Hepatocyte (in vitro differentiated cells): Measurements from ENCODE around the gene RIC1. TPM values are rescaled to one million over a fixed set of nuclear protein-coding genes. Genes with fewer than 3 reads are reported as not detected.
"Not testable (repeated sequence)": the region's sequence is repeated elsewhere in the genome, so short reads cannot be mapped to it uniquely, and the experiment has no call there.

Experiments used
- DNase-seq: peaks from one replicate; pipeline ENCODE4 v3.0.0-alpha.2; 2016; ENCODE audit warnings: low spot score
- H2AFZ ChIP-seq: fragments of 200-600 bp; sonication (generic); 2 replicates; pipeline ENCODE4 v1.6.0; 2016; ENCODE audit warnings: antibody characterized with exemption, mild to moderate bottlenecking
- H3K27ac ChIP-seq: fragments of 200-600 bp; sonication (generic); 2 replicates; pipeline ENCODE4 v1.5.1; 2016; ENCODE audit warnings: mild to moderate bottlenecking
- H3K27me3 ChIP-seq: fragments of 200-600 bp; sonication (generic); 2 replicates; pipeline ENCODE4 v1.6.1; 2016
- H3K36me3 ChIP-seq: fragments of 200-600 bp; sonication (generic); replicated peaks from 2 replicates; pipeline ENCODE4 v1.5.1; 2016; ENCODE audit warnings: low read depth; ENCODE audit not compliant: insufficient read depth
- H3K4me1 ChIP-seq: fragments of 200-600 bp; sonication (generic); 2 replicates; pipeline ENCODE4 v1.5.1; 2016; ENCODE audit warnings: mild to moderate bottlenecking, moderate library complexity; ENCODE audit not compliant: insufficient read depth
- H3K4me2 ChIP-seq: fragments of 200-600 bp; sonication (generic); 2 replicates; pipeline ENCODE4 v1.6.0; 2016
- H3K4me3 ChIP-seq: fragments of 200-600 bp; sonication (generic); 2 replicates; pipeline ENCODE4 v1.5.1; 2016; ENCODE audit warnings: mild to moderate bottlenecking
- H3K79me2 ChIP-seq: fragments of 200-600 bp; sonication (generic); 2 replicates; pipeline ENCODE4 v1.6.0; 2017; ENCODE audit warnings: mild to moderate bottlenecking
- H3K9me2 ChIP-seq: fragments of 200-600 bp; sonication (generic); replicated peaks from 2 replicates; pipeline ENCODE4 v1.6.0; 2017; ENCODE audit warnings: mild to moderate bottlenecking; ENCODE audit not compliant: insufficient read depth
- H3K9me3 ChIP-seq: fragments of 200-600 bp; sonication (generic); 2 replicates; pipeline ENCODE4 v1.5.1; 2016; ENCODE audit warnings: low read depth, mild to moderate bottlenecking
- H4K20me1 ChIP-seq: fragments of 200-600 bp; sonication (generic); 2 replicates; pipeline ENCODE4 v1.6.0; 2016; ENCODE audit warnings: mild to moderate bottlenecking; ENCODE audit not compliant: insufficient read depth, poor library complexity, severe bottlenecking
- CTCF ChIP-seq: fragments of 200-600 bp; sonication (generic); IDR thresholded peaks from 2 replicates; pipeline ENCODE4 v1.5.1; 2016; ENCODE audit warnings: antibody characterized with exemption, mild to moderate bottlenecking; ENCODE audit not compliant: poor library complexity
- EZH2 ChIP-seq: fragments of 200-600 bp; sonication (generic); IDR thresholded peaks from 2 replicates; pipeline ENCODE4 v1.6.1; 2016; ENCODE audit warnings: antibody characterized with exemption, mild to moderate bottlenecking, borderline replicate concordance
- EZH2phosphoT487 ChIP-seq: fragments of 200-600 bp; sonication (generic); IDR thresholded peaks from one replicate; pipeline ENCODE4 v1.6.1; 2018; ENCODE audit warnings: antibody characterized with exemption, mild to moderate bottlenecking, low read depth, moderate library complexity; ENCODE audit not compliant: unreplicated experiment, severe bottlenecking
- WGBS: methylation state at CpG from one replicate; pipeline ENCODE4 v1.1.6; 2016; ENCODE audit warnings: low lambda C conversion rate; ENCODE audit errors: missing lambda C conversion rate; 5-methylcytosine and 5-hydroxymethylcytosine counted together
- polyA plus RNA-seq: library from polyadenylated mRNA; unstranded; fragments of >200 nt; fragmentation: Nextera tagmentation; extraction: Ambion mirVana; gene quantifications from 2 replicates; pipeline ENCODE4 v1.2.1, GENCODE V29; 2016
- total RNA-seq: library from RNA; depleted of rRNA; stranded (reverse); fragments of >200 nt; gene quantifications from 2 replicates; pipeline ENCODE4 v1.2.3, GENCODE V29; 2014

RIC1 gene, protein sequence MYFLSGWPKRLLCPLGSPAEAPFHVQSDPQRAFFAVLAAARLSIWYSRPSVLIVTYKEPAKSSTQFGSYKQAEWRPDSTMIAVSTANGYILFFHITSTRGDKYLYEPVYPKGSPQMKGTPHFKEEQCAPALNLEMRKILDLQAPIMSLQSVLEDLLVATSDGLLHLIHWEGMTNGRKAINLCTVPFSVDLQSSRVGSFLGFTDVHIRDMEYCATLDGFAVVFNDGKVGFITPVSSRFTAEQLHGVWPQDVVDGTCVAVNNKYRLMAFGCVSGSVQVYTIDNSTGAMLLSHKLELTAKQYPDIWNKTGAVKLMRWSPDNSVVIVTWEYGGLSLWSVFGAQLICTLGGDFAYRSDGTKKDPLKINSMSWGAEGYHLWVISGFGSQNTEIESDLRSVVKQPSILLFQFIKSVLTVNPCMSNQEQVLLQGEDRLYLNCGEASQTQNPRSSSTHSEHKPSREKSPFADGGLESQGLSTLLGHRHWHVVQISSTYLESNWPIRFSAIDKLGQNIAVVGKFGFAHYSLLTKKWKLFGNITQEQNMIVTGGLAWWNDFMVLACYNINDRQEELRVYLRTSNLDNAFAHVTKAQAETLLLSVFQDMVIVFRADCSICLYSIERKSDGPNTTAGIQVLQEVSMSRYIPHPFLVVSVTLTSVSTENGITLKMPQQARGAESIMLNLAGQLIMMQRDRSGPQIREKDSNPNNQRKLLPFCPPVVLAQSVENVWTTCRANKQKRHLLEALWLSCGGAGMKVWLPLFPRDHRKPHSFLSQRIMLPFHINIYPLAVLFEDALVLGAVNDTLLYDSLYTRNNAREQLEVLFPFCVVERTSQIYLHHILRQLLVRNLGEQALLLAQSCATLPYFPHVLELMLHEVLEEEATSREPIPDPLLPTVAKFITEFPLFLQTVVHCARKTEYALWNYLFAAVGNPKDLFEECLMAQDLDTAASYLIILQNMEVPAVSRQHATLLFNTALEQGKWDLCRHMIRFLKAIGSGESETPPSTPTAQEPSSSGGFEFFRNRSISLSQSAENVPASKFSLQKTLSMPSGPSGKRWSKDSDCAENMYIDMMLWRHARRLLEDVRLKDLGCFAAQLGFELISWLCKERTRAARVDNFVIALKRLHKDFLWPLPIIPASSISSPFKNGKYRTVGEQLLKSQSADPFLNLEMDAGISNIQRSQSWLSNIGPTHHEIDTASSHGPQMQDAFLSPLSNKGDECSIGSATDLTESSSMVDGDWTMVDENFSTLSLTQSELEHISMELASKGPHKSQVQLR (N-terminal part only)
- total RNA-seq, result 34.9 and 45.6 TPM in 2 replicates
- 9.5 and 11.2 TPM in 2 replicates for polyA plus RNA-seq

- Histone ChIP-seq H3K4me2 (peak within 1 kb of the TSS; percentile 83), H3K27ac (peak within 1 kb of the TSS; percentile 92), H3K27me3 (no peaks in the 10 kb centered on the region), H3K9me2 (no peaks in the 10 kb centered on the region), H4K20me1 (peaks cover 18% of the 10 kb centered on the region), H3K4me1 (peaks cover 25% of the 10 kb centered on the region), H3K4me3 (peak within 1 kb of the TSS; percentile 96), H2AFZ (peak within 1 kb of the TSS; percentile 84), H3K9me3 (no peaks in the 10 kb centered on the region), H3K79me2 (peaks cover 78% of the 10 kb centered on the region), H3K36me3 (no peaks in the 10 kb centered on the region)
- WGBS, result 1% methylated on average over 46 of the region's 84 CpGs
- TF ChIP-seq EZH2 (no peak), EZH2phosphoT487 (no peak), CTCF (no peak)
- peak; percentile 97 for DNase-seq
These were observed at the start of gene RIC1 for GRCh38 chr9:5628530-5629311. Gene RIC1 (plus strand): TSS chr9:5629107. CDS start chr9:5629310, 203 bp downstream.

DNA sequence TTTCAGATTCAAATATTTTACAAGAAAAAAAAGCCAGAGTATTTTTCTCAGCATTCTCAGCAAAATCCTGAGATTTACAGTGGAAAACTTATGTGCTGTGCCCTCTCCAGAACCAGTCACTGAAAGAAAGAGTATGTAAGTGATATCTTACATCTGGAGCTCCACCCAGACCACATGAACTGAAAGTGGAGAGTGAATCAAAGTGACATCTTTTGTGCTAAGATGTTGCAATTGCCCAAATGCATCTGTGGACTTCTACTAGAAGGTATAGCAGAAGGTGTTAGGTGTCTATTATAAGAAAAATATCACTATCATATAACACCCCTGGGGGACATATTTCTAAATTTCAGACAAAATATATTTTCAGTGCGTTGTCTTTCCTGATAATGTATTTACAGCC lies 49.0 kb upstream of the RIC1 start:
- Histone ChIP-seq H3K27ac (no peak overlapping the region), H3K27me3 (no peaks in the 10 kb centered on the region), H3K79me2 (no peaks in the 10 kb centered on the region), H3K9me2 (no peaks in the 10 kb centered on the region), H2AFZ (no peak overlapping the region), H3K4me2 (no peak overlapping the region), H3K4me3 (no peak overlapping the region), H4K20me1 (no peaks in the 10 kb centered on the region), H3K4me1 (no peaks in the 10 kb centered on the region), H3K36me3 (no peaks in the 10 kb centered on the region), H3K9me3 (no peaks in the 10 kb centered on the region)
- TF ChIP-seq CTCF (no peak), EZH2 (no peak), EZH2phosphoT487 (no peak)
- DNase-seq, result no peak
- 95% methylated on average over 1 of the region's 1 CpG for WGBS

- 90% methylated on average over 3 of the region's 3 CpGs for WGBS
- Histone ChIP-seq H3K4me2 (no peak overlapping the region), H3K36me3 (no peaks in the 10 kb centered on the region), H3K27me3 (no peaks in the 10 kb centered on the region), H3K27ac (no peak overlapping the region), H3K4me1 (no peaks in the 10 kb centered on the region), H2AFZ (no peak overlapping the region), H3K9me3 (no peaks in the 10 kb centered on the region), H3K4me3 (no peak overlapping the region), H4K20me1 (no peaks in the 10 kb centered on the region), H3K9me2 (no peaks in the 10 kb centered on the region), H3K79me2 (no peaks in the 10 kb centered on the region)
- no peak for DNase-seq
- TF ChIP-seq CTCF (no peak), EZH2 (no peak), EZH2phosphoT487 (no peak)
These were observed 48.3 kb upstream of the RIC1 start for GRCh38 chr9:5580650-5581049.

DNA sequence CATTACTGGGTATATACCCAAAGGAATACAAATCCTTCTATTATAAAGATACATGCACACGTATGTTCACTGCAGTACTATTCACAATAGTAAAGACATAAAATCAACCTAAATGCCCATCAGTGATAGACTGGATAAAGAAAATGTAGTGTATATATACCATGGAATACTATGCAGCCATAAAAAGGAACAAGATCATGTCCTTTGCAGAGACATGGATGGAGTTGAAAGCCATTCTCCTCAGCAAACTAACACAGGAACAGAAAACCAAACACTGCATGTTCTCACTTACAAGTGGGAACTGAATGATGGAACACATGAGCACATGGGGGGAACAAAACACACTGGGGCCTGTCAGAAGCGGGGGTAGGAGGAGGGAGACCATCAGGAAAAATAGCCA lies 47.2 kb upstream of the RIC1 start:
- H3K79me2 ChIP-seq, H2AFZ ChIP-seq, H3K4me2 ChIP-seq, H4K20me1 ChIP-seq, H3K9me3 ChIP-seq, H3K4me3 ChIP-seq, H3K27ac ChIP-seq, H3K9me2 ChIP-seq, H3K27me3 ChIP-seq, H3K4me1 ChIP-seq, DNase-seq, H3K36me3 ChIP-seq: not testable (repeated sequence)
- 96% methylated on average over 2 of the region's 2 CpGs for WGBS
